ENCODE data around the gene CDH23.

- no peak for TF ChIP-seq RAD21 (IDR thresholded peaks at IDR 0.05 in 1 of 2, conservative IDR thresholded peaks at IDR 0.05 in 1 of 2; ENCODE audit: low read depth in 2 of 2, low read length in 2 of 2)
- no peak for TF ChIP-seq YY1 (IDR thresholded peaks at IDR 0.05; ENCODE audit: low read depth, low read length)
- no peak for TF ChIP-seq GTF2F1 (IDR thresholded peaks at IDR 0.05; ENCODE audit: borderline replicate concordance, low read depth, low read length)
- peak in 1 of 3 experiments; percentile 16; a peak in 1 of 4 replicates for TF ChIP-seq CTCF (IDR thresholded peaks at IDR 0.05; ENCODE audit: control extremely low read depth in 1 of 3, insufficient read depth in 1 of 3, low read depth in 1 of 3, low read length in 3 of 3)
- no peak for TF ChIP-seq JUND (IDR thresholded peaks at IDR 0.05; ENCODE audit: low read length)
Measured at GRCh38 chr10:71368643-71369042, 28.1 kb upstream of the CDH23 start.
